Cortex of kidney (tissue), 1 donor: ENCODE data around the gene GOLGA6L9.
"Not testable (repeated sequence)": the region's sequence is repeated elsewhere in the genome, so short reads cannot be mapped to it uniquely, and the experiment has no call there.

Experiments used
- DNase-seq: peaks from one replicate; lab custom pipeline; 2025; lab: John Stamatoyannopoulos, UW

GOLGA6L9 gene

GRCh38 chr15:82469381-82469780 is 39.8 kb downstream of the GOLGA6L9 start:
- DNase-seq = not testable (repeated sequence)

GRCh38 chr15:82472269-82472982 is 42.8 kb downstream of the GOLGA6L9 start:
- DNase-seq = not testable (repeated sequence)

- not testable (repeated sequence) for DNase-seq
These were observed 45.1 kb downstream of the GOLGA6L9 start for GRCh38 chr15:82474596-82475325.

GRCh38 chr15:82475345-82475967 is 45.8 kb downstream of the GOLGA6L9 start:
- DNase-seq = not testable (repeated sequence)

DNA sequence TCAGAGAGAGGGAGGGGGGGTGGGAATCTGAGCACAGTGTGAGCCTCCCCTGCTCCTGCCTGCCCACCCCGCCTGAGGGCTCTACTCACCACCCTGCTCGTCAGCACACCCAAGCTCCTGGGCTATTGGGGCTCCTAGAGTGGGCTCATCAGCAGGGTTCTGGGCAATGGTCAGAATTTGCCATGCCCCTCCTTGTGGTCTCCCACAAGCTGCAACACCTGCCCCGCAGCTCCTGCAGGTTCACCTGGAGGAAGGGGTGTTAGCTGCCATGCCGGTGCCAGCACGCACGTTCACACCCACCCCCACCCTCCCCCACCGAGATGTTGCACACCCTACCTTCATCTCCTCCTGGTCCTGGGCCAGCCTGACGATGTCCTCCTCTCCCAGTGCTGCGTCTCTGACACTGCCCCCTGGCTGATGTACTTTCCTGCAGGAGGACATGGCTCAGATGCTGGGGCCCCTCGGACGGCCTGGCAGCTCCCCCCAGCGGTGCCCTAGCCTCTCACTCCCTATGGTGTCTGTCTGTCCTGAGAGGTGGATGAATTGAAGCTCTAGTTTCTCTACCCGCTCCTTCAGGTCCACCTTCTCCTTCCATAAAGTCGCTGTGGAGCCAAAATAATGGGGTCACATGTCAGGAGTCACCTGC is 47.2 kb downstream of the GOLGA6L9 start:
- DNase-seq = not testable (repeated sequence)

GRCh38 chr15:82477343-82478057 is 47.9 kb downstream of the GOLGA6L9 start:
- DNase-seq = not testable (repeated sequence)
